Measurements from ENCODE around the gene RAB9A. TPM values are rescaled to one million over a fixed set of nuclear protein-coding genes. Genes with fewer than 3 reads are reported as not detected.

RAB9A gene
- total RNA-seq, 4 donors from 2014 or later = 20.3 to 43.6 (median 32.0) TPM

GRCh38 chrX:13654116-13654515, 34.8 kb upstream of the RAB9A start:
- no peaks in the 10 kb centered on the region for H3K9me3 ChIP-seq
- DNase-seq (ENCODE audit: low spot score in 2 of 2) = no peak
- no peaks in the 10 kb centered on the region for H3K27me3 ChIP-seq
- H3K4me1 ChIP-seq = peaks cover 16% of the 10 kb centered on the region
- no peak overlapping the region for H3K27ac ChIP-seq
- H3K36me3 ChIP-seq = no peaks in the 10 kb centered on the region
- H3K4me3 ChIP-seq = no peak overlapping the region
- TF ChIP-seq CTCF (IDR thresholded peaks at IDR 0.05) (no peak), POLR2A (IDR thresholded peaks at IDR 0.05) (no peak), POLR2AphosphoS5 (IDR thresholded peaks at IDR 0.05) (no peak), EP300 (IDR thresholded peaks at IDR 0.05) (no peak)

- TF ChIP-seq CTCF (IDR thresholded peaks at IDR 0.05) (no peak), POLR2A (IDR thresholded peaks at IDR 0.05) (no peak), EP300 (IDR thresholded peaks at IDR 0.05) (no peak), POLR2AphosphoS5 (IDR thresholded peaks at IDR 0.05) (no peak)
Observed at GRCh38 chrX:13655674-13656073, 33.3 kb upstream of the RAB9A start.

GRCh38 chrX:13658602-13659001, 30.3 kb upstream of the RAB9A start:
- no peak for DNase-seq (ENCODE audit: low spot score in 2 of 2)
- 19% methylated on average over 2 of the region's 2 CpGs for WGBS
- Histone ChIP-seq H3K27ac (no peak overlapping the region), H3K27me3 (no peaks in the 10 kb centered on the region), H3K9me3 (no peaks in the 10 kb centered on the region), H3K4me1 (peaks cover 9% of the 10 kb centered on the region), H3K36me3 (no peaks in the 10 kb centered on the region), H3K4me3 (no peak overlapping the region)
- TF ChIP-seq POLR2A (IDR thresholded peaks at IDR 0.05) (no peak), CTCF (IDR thresholded peaks at IDR 0.05) (peak; percentile 41 to 68), POLR2AphosphoS5 (IDR thresholded peaks at IDR 0.05) (no peak), EP300 (IDR thresholded peaks at IDR 0.05) (no peak)

More at GRCh38 chrX:13655674-13656073, 33.3 kb upstream of the RAB9A start:
- Histone ChIP-seq H3K4me3 (no peak overlapping the region), H3K4me1 (peaks cover 16% of the 10 kb centered on the region), H3K27ac (no peak overlapping the region), H3K27me3 (no peaks in the 10 kb centered on the region), H3K36me3 (no peaks in the 10 kb centered on the region), H3K9me3 (no peaks in the 10 kb centered on the region)
- no peak for DNase-seq (ENCODE audit: low spot score in 2 of 2)
- 79% methylated on average over 3 of the region's 3 CpGs for WGBS

- H3K36me3 ChIP-seq = no peaks in the 10 kb centered on the region
- no peak for DNase-seq (ENCODE audit: low spot score in 2 of 2)
- WGBS = 54% methylated on average over 6 of the region's 6 CpGs
- no peak overlapping the region for H3K27ac ChIP-seq
- H3K4me1 ChIP-seq = peaks cover 4% of the 10 kb centered on the region
- TF ChIP-seq POLR2A (IDR thresholded peaks at IDR 0.05) (no peak), POLR2AphosphoS5 (IDR thresholded peaks at IDR 0.05) (no peak), CTCF (IDR thresholded peaks at IDR 0.05) (no peak), EP300 (IDR thresholded peaks at IDR 0.05) (no peak)
- no peak overlapping the region for H3K4me3 ChIP-seq
- H3K27me3 ChIP-seq = no peaks in the 10 kb centered on the region
- H3K9me3 ChIP-seq = no peaks in the 10 kb centered on the region
Observed at GRCh38 chrX:13659063-13659462, 29.9 kb upstream of the RAB9A start.

GRCh38 chrX:13661735-13662288, 27.1 kb upstream of the RAB9A start:
- H3K9me3 ChIP-seq = no peaks in the 10 kb centered on the region
- no peaks in the 10 kb centered on the region for H3K27me3 ChIP-seq
- H3K4me3 ChIP-seq = peak overlapping the region; percentile 14
- WGBS = 76% methylated on average over 6 of the region's 6 CpGs
- no peak overlapping the region for H3K27ac ChIP-seq
- no peak for DNase-seq (ENCODE audit: low spot score in 2 of 2)
- peaks cover 3% of the 10 kb centered on the region for H3K4me1 ChIP-seq
- no peaks in the 10 kb centered on the region for H3K36me3 ChIP-seq
- no peak for TF ChIP-seq POLR2AphosphoS5 (IDR thresholded peaks at IDR 0.05)
- no peak for TF ChIP-seq POLR2A (IDR thresholded peaks at IDR 0.05)
- no peak for TF ChIP-seq CTCF (IDR thresholded peaks at IDR 0.05)
- TF ChIP-seq EP300 (IDR thresholded peaks at IDR 0.05) = no peak
